GM12892 (cell line): ENCODE measurements around the gene BLID.

Experiments used
- POLR2A ChIP-seq: IDR thresholded peaks from 2 replicates; pipeline ENCODE4 v1.6.1; 2011; ENCODE audit warnings: low read depth, low read length, control low read depth
- POLR2AphosphoS5 ChIP-seq: IDR thresholded peaks from 2 replicates; pipeline ENCODE4 v1.6.1; 2011; ENCODE audit warnings: low read depth, low read length, control low read depth

DNA sequence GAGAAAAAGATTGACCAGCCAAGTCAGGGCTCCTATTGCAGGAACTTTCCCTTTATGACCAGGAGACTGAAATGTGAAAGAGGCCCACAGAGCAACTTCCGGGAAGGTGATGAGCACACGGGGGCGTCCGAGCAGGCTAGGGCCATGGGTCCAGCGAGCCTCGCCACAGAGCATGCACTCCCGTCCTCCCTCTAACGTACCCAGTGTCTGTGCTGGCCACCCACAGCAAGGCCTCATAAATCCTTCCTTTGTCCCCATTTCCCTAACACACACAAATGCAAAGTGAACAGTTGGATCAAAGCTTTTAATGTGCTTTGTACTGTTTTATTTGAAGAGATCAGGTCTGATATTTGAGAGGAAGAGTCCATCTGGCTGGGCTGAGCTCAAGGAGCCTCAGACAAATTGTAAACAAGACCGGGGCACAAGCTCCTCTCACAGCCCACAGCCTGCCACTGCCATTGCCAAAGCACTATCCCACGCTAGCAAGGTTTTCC lies 44.3 kb downstream of the BLID start:
- no peak for TF ChIP-seq POLR2AphosphoS5
- no peak for TF ChIP-seq POLR2A
